ENCODE results near the gene PTCD2.

The PTCD2 gene

DNA sequence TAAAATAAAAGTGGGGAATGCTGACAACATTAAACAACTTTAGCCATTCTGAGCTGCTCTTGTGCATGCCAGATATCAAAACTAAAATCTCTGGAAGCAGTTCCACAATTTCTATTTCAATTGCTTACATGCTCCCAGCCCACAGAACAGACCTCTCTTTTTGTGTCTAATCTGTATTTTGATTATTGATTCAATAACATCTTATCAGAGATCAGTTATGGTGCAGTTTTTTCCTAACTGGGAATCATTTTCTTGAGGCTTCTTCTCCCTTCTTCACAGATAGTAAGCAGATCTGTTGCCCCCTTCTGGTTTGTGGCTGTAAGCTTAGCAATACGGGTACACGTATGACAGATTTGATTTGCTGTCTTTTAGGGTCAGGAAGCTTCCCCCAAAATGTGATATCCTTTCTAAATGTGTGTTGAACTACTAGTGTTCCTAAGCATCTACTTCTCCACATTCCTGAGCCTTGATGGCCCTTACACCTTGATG, 39.5 kb upstream of the PTCD2 start:
- DNase-seq: peak; percentile 61

DNA sequence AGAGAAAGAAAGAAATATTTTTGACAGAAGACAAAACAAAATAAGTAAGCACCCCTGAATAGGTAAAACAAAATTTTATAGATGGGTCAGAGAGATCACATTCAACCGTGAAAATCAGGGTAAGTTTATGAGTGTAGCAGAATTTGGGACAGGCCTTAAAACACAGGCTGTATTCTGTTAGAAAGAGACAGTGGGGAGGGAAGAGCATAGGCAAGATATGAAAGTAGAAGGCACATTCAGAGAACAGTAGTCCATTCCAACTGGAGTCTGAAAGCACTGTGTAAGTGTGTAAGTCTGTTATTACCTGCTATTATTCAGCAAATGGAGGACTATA, 38.8 kb upstream of the PTCD2 start:
- H3K27me3 ChIP-seq (replicated peaks): no peaks in the 10 kb centered on the region
- TF ChIP-seq, protein P1, sequence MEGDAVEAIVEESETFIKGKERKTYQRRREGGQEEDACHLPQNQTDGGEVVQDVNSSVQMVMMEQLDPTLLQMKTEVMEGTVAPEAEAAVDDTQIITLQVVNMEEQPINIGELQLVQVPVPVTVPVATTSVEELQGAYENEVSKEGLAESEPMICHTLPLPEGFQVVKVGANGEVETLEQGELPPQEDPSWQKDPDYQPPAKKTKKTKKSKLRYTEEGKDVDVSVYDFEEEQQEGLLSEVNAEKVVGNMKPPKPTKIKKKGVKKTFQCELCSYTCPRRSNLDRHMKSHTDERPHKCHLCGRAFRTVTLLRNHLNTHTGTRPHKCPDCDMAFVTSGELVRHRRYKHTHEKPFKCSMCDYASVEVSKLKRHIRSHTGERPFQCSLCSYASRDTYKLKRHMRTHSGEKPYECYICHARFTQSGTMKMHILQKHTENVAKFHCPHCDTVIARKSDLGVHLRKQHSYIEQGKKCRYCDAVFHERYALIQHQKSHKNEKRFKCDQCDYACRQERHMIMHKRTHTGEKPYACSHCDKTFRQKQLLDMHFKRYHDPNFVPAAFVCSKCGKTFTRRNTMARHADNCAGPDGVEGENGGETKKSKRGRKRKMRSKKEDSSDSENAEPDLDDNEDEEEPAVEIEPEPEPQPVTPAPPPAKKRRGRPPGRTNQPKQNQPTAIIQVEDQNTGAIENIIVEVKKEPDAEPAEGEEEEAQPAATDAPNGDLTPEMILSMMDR (IDR thresholded peaks at IDR 0.05; ENCODE audit: low read depth, low read length, missing control alignments): no peak
- in situ Hi-C loops (cut with HindIII; ENCODE audit: low pct_ligation_motif_present, low sequenced_read_pairs): no loop called here
- no peak for DNase-seq
- H3K36me3 ChIP-seq (replicated peaks): no peaks in the 10 kb centered on the region
- H3K27ac ChIP-seq: peak overlapping the region; percentile 82
- no peak overlapping the region for H3K4me3 ChIP-seq (ENCODE audit: low read depth, low read length)

More for the DNA sequence above, 39.5 kb upstream of the PTCD2 start:
- no peak overlapping the region for H3K27ac ChIP-seq
- in situ Hi-C loops (cut with HindIII; ENCODE audit: low pct_ligation_motif_present, low sequenced_read_pairs): no loop called here
- no peaks in the 10 kb centered on the region for H3K27me3 ChIP-seq (replicated peaks)
- no peak overlapping the region for H3K4me3 ChIP-seq (ENCODE audit: low read depth, low read length)
- H3K36me3 ChIP-seq (replicated peaks): no peaks in the 10 kb centered on the region
- TF ChIP-seq, protein P1 (IDR thresholded peaks at IDR 0.05; ENCODE audit: low read depth, low read length, missing control alignments): peak; percentile 76

DNA sequence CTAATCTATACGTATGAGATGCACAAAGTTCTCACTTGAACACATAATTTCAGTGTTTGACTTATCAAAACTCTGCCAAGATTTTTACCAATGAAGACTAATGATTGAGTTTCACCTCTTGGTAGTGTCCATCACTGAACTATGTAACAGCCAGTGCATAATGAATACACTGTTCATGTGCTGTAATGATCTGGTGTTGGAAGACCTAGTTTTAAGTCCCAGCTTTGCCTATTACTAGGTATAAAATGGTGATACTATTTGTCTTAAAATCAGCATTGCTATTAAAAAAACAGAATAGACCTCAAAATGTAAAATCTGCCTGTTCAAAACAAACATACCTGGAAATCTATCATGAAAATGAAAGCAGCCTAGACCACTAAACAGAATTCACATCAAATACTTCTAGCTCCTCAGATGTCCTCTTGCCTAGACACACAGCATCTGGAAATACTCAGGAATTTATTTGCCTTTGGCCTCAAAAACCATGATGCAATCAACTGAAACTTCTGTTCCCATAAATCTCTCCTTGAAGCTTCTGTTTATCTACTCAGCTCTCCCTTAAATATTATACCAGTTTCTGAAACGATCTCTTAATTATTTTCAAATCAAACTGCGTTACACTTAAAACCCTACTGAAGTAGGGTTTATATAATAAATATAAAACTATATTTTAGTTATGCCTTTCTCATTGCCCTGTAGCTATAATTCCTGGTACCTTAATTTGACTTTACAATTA, 38.2 kb upstream of the PTCD2 start:
- Histone ChIP-seq H3K36me3 (replicated peaks) (no peaks in the 10 kb centered on the region), H3K27me3 (replicated peaks) (no peaks in the 10 kb centered on the region), H3K4me3 (ENCODE audit: low read depth, low read length) (no peak overlapping the region), H3K27ac (peak overlapping the region; percentile 82)
- peak; percentile 52 for DNase-seq
- TF ChIP-seq, protein P1 (IDR thresholded peaks at IDR 0.05; ENCODE audit: low read depth, low read length, missing control alignments): no peak
- in situ Hi-C loops (cut with HindIII; ENCODE audit: low pct_ligation_motif_present, low sequenced_read_pairs): no loop called here

DNA sequence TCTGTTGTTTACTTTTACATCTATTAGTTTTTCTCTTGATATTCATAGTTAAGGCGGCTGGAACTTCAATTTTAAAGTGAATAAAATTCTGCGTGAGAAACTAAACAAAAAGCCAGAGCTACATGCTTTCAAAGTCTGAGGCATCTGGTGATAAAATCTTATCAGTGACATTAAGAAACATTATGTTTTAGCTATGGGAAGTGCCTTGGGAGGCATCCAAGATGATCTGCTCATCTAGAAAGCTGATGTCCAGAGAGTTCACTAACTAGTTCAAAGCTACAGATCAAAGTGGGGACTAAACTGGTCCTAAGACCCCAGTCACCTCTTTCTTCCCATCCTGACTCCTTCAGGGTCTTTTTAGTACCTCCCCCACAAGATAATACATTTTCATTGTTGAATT, 37.3 kb upstream of the PTCD2 start:
- Histone ChIP-seq H3K36me3 (replicated peaks) (no peaks in the 10 kb centered on the region), H3K27ac (peak overlapping the region; percentile 82), H3K4me3 (ENCODE audit: low read depth, low read length) (no peak overlapping the region), H3K27me3 (replicated peaks) (no peaks in the 10 kb centered on the region)
- in situ Hi-C loops (cut with HindIII; ENCODE audit: low pct_ligation_motif_present, low sequenced_read_pairs): no loop called here
- DNase-seq: peak; percentile 48
- TF ChIP-seq, protein P1 (IDR thresholded peaks at IDR 0.05; ENCODE audit: low read depth, low read length, missing control alignments): no peak

DNA sequence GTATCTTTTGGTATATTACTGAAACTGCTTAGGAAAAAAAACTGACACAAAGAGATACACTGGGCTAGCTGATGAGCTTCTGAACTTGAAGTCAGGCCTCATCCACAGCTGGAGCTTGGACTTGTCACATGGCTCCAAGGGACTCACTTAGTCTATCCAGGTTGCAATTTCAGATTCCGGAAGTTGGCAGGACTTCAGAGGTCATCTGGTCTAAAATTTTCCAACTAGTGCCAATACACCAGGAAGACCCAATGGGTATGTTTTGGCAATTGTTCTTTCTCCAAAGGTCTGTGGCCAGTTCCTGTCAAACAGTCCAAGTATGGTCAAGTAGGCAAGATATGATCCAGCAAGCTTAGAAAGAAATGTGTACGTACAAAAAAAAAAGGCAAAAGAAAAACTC, 36.8 kb upstream of the PTCD2 start:
- TF ChIP-seq, protein P1 (IDR thresholded peaks at IDR 0.05; ENCODE audit: low read depth, low read length, missing control alignments): no peak
- in situ Hi-C loops (cut with HindIII; ENCODE audit: low pct_ligation_motif_present, low sequenced_read_pairs): no loop called here
- Histone ChIP-seq H3K36me3 (replicated peaks) (no peaks in the 10 kb centered on the region), H3K4me3 (ENCODE audit: low read depth, low read length) (no peak overlapping the region), H3K27ac (peak overlapping the region; percentile 82), H3K27me3 (replicated peaks) (no peaks in the 10 kb centered on the region)
- DNase-seq: no peak
